HepG2 (cell line): ENCODE results near the gene DNAJB11. TPM values are rescaled to one million over a fixed set of nuclear protein-coding genes. Genes with fewer than 3 reads are reported as not detected.

ENCODE experiments used
- ADNP ChIP-seq: sonication (generic); formaldehyde crosslinking; IDR thresholded peaks from 2 replicates; pipeline ENCODE4 v1.4.0; 2020; ENCODE audit warnings: missing genetic modification reagents
- ATF7-NPFF ChIP-seq: sonication (generic); formaldehyde crosslinking; IDR thresholded peaks from 2 replicates; pipeline ENCODE4 v1.8.1; 2023; ENCODE audit warnings: mild to moderate bottlenecking, low read depth, missing genetic modification reagents, moderate library complexity
- EHMT2 ChIP-seq: fragments of 200-600 bp; sonication (generic); IDR thresholded peaks from 2 replicates; pipeline ENCODE4 v1.7.0; 2017; ENCODE audit warnings: antibody characterized with exemption, low read depth, low read length, borderline replicate concordance
- EZH2 ChIP-seq: conservative IDR thresholded peaks from 2 replicates; pipeline ENCODE4 v1.6.1; 2012; ENCODE audit warnings: mild to moderate bottlenecking, low read depth, low read length, moderate library complexity
- FOSL1 ChIP-seq: sonication (generic); formaldehyde crosslinking; IDR thresholded peaks from 2 replicates; pipeline ENCODE4 v1.9.0; 2021; ENCODE audit warnings: missing genetic modification reagents, borderline replicate concordance
- GTF2F1 ChIP-seq: fragments of 150-350 bp; IDR thresholded peaks from 2 replicates; pipeline ENCODE4 v1.6.1; 2014; ENCODE audit warnings: low read length
- ISX ChIP-seq: sonication (generic); formaldehyde crosslinking; conservative IDR thresholded peaks from 2 replicates; pipeline ENCODE4 v1.5.0; 2020; ENCODE audit warnings: missing genetic modification reagents
- MATR3 ChIP-seq: sonication (generic); formaldehyde crosslinking; IDR thresholded peaks from 2 replicates; pipeline ENCODE4 v1.4.0; 2020; ENCODE audit warnings: missing genetic modification reagents
- NFRKB ChIP-seq: fragments of 450-650 bp; IDR thresholded peaks from 2 replicates; pipeline ENCODE4 v1.6.1; 2017
- RARA ChIP-seq: IDR thresholded peaks from 2 replicates; pipeline ENCODE4 v1.6.1; 2016; ENCODE audit warnings: missing genetic modification reagents, missing compliant biosample characterization
- SALL1 ChIP-seq: sonication (generic); formaldehyde crosslinking; IDR thresholded peaks from 2 replicates; pipeline ENCODE4 v1.8.0; 2022; ENCODE audit warnings: mild to moderate bottlenecking, missing genetic modification reagents
- SETDB1 ChIP-seq: sonication (generic); formaldehyde crosslinking; IDR thresholded peaks from 2 replicates; pipeline ENCODE4 v1.5.1; 2020; ENCODE audit warnings: missing genetic modification reagents, mild to moderate bottlenecking, borderline replicate concordance
- SMYD3 ChIP-seq: sonication (generic); formaldehyde crosslinking; IDR thresholded peaks from 2 replicates; pipeline ENCODE4 v1.8.1; 2023; ENCODE audit warnings: mild to moderate bottlenecking, missing genetic modification reagents
- SP4 ChIP-seq: sonication (generic); formaldehyde crosslinking; IDR thresholded peaks from 2 replicates; pipeline ENCODE4 v1.8.1; 2023; ENCODE audit warnings: mild to moderate bottlenecking, missing genetic modification reagents
- TAF1 ChIP-seq: sonication (generic); formaldehyde crosslinking; IDR thresholded peaks from 2 replicates; pipeline ENCODE4 v1.4.0; 2020; ENCODE audit warnings: missing genetic modification reagents
- XRCC5 ChIP-seq: fragments of 200-400 bp; formaldehyde crosslinking; optimal IDR thresholded peaks from 2 replicates; pipeline ENCODE3; 2017; ENCODE audit warnings: mild to moderate bottlenecking, low read length
- ZNF30 ChIP-seq: sonication (generic); formaldehyde crosslinking; IDR thresholded peaks from 2 replicates; pipeline ENCODE4 v1.5.0; 2020; ENCODE audit warnings: mild to moderate bottlenecking, missing genetic modification reagents
- ZNF530 ChIP-seq: sonication (generic); formaldehyde crosslinking; IDR thresholded peaks from 2 replicates; pipeline ENCODE4 v1.5.0; 2020; ENCODE audit warnings: low read depth, mild to moderate bottlenecking, missing genetic modification reagents
- ZNF556 ChIP-seq: sonication (generic); formaldehyde crosslinking; IDR thresholded peaks from 2 replicates; pipeline ENCODE4 v1.4.0; 2020; ENCODE audit warnings: mild to moderate bottlenecking, missing genetic modification reagents, borderline replicate concordance
- ZNF609 ChIP-seq: sonication (generic); formaldehyde crosslinking; IDR thresholded peaks from 2 replicates; pipeline ENCODE4 v1.4.0; 2020; ENCODE audit warnings: mild to moderate bottlenecking, missing genetic modification reagents, borderline replicate concordance
- ZNF713 ChIP-seq: sonication (generic); formaldehyde crosslinking; IDR thresholded peaks from 2 replicates; pipeline ENCODE4 v1.4.0; 2020; ENCODE audit warnings: mild to moderate bottlenecking, missing genetic modification reagents
- ZNF761 ChIP-seq: sonication (generic); formaldehyde crosslinking; conservative IDR thresholded peaks from 2 replicates; pipeline ENCODE4 v1.4.0; 2020; ENCODE audit warnings: mild to moderate bottlenecking, missing genetic modification reagents
- ZNF766 ChIP-seq: sonication (generic); formaldehyde crosslinking; IDR thresholded peaks from 2 replicates; pipeline ENCODE4 v1.5.0; 2020; ENCODE audit warnings: missing genetic modification reagents, borderline replicate concordance
- ZNF879 ChIP-seq: sonication (generic); formaldehyde crosslinking; IDR thresholded peaks from 2 replicates; pipeline ENCODE4 v1.8.1; 2023; ENCODE audit warnings: missing genetic modification reagents
- ZSCAN12 ChIP-seq: sonication (generic); formaldehyde crosslinking; IDR thresholded peaks from 2 replicates; pipeline ENCODE4 v1.9.0; 2021; ENCODE audit warnings: mild to moderate bottlenecking, missing genetic modification reagents
- polyA plus RNA-seq, 8 experiments: library from polyadenylated mRNA; depleted of rRNA in 3 of 8; stranded (reverse) in 7 of 8; unstranded in 1 of 8; fragments of >200 nt; fragmentation: Illumina TruSeq in 4 of 8; extraction: Trizol in 4 of 8; gene quantifications; 2 replicates each; pipeline versions ENCODE4 v1.2.1 to v1.2.3, GENCODE V29; 2011 to 2016; ENCODE audit warnings: low read depth in 4 of 8, missing spikeins in 1 of 8, mixed read lengths in 1 of 8; ENCODE audit not compliant: insufficient read depth in 1 of 8
- total RNA-seq, 5 experiments: library from RNA; depleted of rRNA; stranded (reverse); fragments of >200 nt; fragmentation: Illumina TruSeq; extraction: Trizol; gene quantifications; 2 replicates each; pipeline ENCODE4 v1.2.3, GENCODE V29; 2016; ENCODE audit warnings: low read depth in 1 of 5
- TF ChIP-seq, protein P1 (sequence below): sonication (generic); formaldehyde crosslinking; IDR thresholded peaks from 2 replicates; pipeline ENCODE4 v1.5.0; 2020; ENCODE audit warnings: mild to moderate bottlenecking, missing genetic modification reagents

DNAJB11 gene
- total and polyA plus RNA-seq, 2 of the 13 experiments (the other 11 are each of a cell fraction or from before 2014, with no cell fraction given): 41.0 to 132 TPM

DNA sequence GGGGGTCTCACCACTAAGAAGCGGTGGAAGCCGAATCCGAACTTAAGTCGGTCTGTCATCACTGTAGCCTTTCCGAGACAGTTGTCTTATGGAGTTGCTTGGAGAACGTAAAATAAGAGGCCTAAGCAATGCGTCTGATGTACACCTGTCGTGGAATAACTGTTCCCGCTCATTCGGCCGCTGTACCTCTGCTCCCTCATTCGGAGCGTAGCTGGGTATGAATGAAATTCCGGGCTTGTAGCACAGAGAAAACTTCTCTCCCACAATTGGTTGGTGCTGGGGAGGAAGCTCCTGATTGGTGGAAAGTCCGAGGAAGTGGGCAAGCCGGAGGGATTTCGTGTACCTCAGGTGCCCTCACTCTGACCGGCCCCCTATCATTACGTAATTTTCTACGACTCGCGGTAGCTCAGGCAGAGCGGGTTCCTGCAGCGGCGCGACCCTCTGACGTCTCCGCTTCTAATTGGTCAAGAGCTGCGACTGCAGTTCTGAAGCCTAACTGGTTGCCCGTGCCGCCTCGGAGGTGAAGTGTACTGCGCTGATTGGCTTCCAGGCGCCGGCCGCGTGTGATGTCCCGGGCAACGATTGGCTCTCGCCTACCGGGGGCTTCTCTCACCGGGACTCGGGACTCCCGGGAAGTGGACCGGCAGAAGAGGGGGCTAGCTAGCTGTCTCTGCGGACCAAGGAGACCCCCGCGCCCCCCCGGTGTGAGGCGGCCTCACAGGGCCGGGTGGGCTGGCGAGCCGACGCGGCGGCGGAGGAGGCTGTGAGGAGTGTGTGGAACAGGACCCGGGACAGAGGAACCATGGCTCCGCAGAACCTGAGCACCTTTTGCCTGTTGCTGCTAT lies at the start of gene DNAJB11 (continued):
- TF ChIP-seq FOSL1 (CRISPR knock-in tag): no peak
- TF ChIP-seq EZH2: no peak
- no peak for TF ChIP-seq ZNF30 (CRISPR knock-in tag)
- no peak for TF ChIP-seq SETDB1 (CRISPR knock-in tag)
- peak; percentile 63; the same call in 1 of the 2 replicates for TF ChIP-seq SALL1
- peak; percentile 90 for TF ChIP-seq TAF1 (CRISPR knock-in tag)
- peak; percentile 62 for TF ChIP-seq RARA (CRISPR knock-in tag)
- no peak for TF ChIP-seq ZNF879 (CRISPR knock-in tag)
- no peak for TF ChIP-seq SMYD3 (CRISPR knock-in tag)
- TF ChIP-seq ZSCAN12 (CRISPR knock-in tag): no peak
- TF ChIP-seq ZNF609 (CRISPR knock-in tag): no peak
- no peak for TF ChIP-seq EHMT2
- TF ChIP-seq ZNF713 (CRISPR knock-in tag): no peak
- no peak for TF ChIP-seq ADNP (CRISPR knock-in tag)
- TF ChIP-seq ZNF530: no peak
- TF ChIP-seq MATR3 (CRISPR knock-in tag): no peak
- TF ChIP-seq SP4 (CRISPR knock-in tag): peak; percentile 81
- TF ChIP-seq ZNF556 (CRISPR knock-in tag): no peak; the same call in 1 of the 2 replicates
- no peak for TF ChIP-seq ZNF761 (CRISPR knock-in tag)
- TF ChIP-seq GTF2F1: no peak
- peak; percentile 42 for TF ChIP-seq XRCC5
- no peak for TF ChIP-seq NFRKB
- 0 out of 2 replicates have a peak, but pooled peaks have one; percentile 61 for TF ChIP-seq ISX (CRISPR knock-in tag)
- TF ChIP-seq, protein P1, sequence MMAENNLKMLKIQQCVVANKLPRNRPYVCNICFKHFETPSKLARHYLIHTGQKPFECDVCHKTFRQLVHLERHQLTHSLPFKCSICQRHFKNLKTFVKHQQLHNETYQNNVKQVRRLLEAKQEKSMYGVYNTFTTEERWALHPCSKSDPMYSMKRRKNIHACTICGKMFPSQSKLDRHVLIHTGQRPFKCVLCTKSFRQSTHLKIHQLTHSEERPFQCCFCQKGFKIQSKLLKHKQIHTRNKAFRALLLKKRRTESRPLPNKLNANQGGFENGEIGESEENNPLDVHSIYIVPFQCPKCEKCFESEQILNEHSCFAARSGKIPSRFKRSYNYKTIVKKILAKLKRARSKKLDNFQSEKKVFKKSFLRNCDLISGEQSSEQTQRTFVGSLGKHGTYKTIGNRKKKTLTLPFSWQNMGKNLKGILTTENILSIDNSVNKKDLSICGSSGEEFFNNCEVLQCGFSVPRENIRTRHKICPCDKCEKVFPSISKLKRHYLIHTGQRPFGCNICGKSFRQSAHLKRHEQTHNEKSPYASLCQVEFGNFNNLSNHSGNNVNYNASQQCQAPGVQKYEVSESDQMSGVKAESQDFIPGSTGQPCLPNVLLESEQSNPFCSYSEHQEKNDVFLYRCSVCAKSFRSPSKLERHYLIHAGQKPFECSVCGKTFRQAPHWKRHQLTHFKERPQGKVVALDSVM (CRISPR knock-in tag): no peak
- no peak for TF ChIP-seq ZNF766 (CRISPR knock-in tag)
- TF ChIP-seq ATF7-NPFF (CRISPR knock-in tag): peak; percentile 16; the same call in 1 of the 2 replicates
